Measurements from ENCODE around the gene IL23R.
A peak's percentile ranks its signal among the peaks of the same experiment; 100 is the strongest.

Gene IL23R

GRCh38 chr1:67169932-67170331, 3.7 kb downstream of the IL23R start:
- Mint-ChIP-seq H3K4me3 (peak overlapping the region; percentile 63), H3K27me3 (no peaks in the 10 kb centered on the region), H3K36me3 (ENCODE audit: low read depth) (peaks cover 23% of the 10 kb centered on the region), H3K9me3 (peaks cover 6% of the 10 kb centered on the region), H3K27ac (no peak overlapping the region), H3K4me1 (ENCODE audit: low read depth) (peaks cover 81% of the 10 kb centered on the region)
- no peak for DNase-seq

GRCh38 chr1:67170751-67171573, 4.7 kb downstream of the IL23R start:
- Mint-ChIP-seq H3K27ac (peak overlapping the region; percentile 100), H3K4me1 (ENCODE audit: low read depth) (peaks cover 82% of the 10 kb centered on the region), H3K36me3 (ENCODE audit: low read depth) (peaks cover 28% of the 10 kb centered on the region), H3K9me3 (peaks cover 8% of the 10 kb centered on the region), H3K4me3 (peak overlapping the region; percentile 55), H3K27me3 (no peaks in the 10 kb centered on the region)
- no peak for DNase-seq

GRCh38 chr1:67171574-67171955, 5.3 kb downstream of the IL23R start:
- DNase-seq: peak; percentile 68
- Mint-ChIP-seq H3K4me1 (ENCODE audit: low read depth) (peaks cover 80% of the 10 kb centered on the region), H3K4me3 (peak overlapping the region; percentile 55), H3K27me3 (no peaks in the 10 kb centered on the region), H3K27ac (peak overlapping the region; percentile 100), H3K9me3 (peaks cover 8% of the 10 kb centered on the region), H3K36me3 (ENCODE audit: low read depth) (peaks cover 31% of the 10 kb centered on the region)

- H3K4me1 Mint-ChIP-seq (ENCODE audit: low read depth): peaks cover 81% of the 10 kb centered on the region
- H3K4me3 Mint-ChIP-seq: peak overlapping the region; percentile 55
- no peak for DNase-seq
- peaks cover 33% of the 10 kb centered on the region for H3K36me3 Mint-ChIP-seq (ENCODE audit: low read depth)
- no peaks in the 10 kb centered on the region for H3K27me3 Mint-ChIP-seq
- H3K27ac Mint-ChIP-seq: peak overlapping the region; percentile 100
- peaks cover 10% of the 10 kb centered on the region for H3K9me3 Mint-ChIP-seq
Measured at GRCh38 chr1:67171978-67172377, 5.7 kb downstream of the IL23R start.

GRCh38 chr1:67173988-67174387, 7.7 kb downstream of the IL23R start:
- no peak for DNase-seq
- H3K4me1 Mint-ChIP-seq (ENCODE audit: low read depth): peaks cover 74% of the 10 kb centered on the region
- no peaks in the 10 kb centered on the region for H3K27me3 Mint-ChIP-seq
- no peak overlapping the region for H3K4me3 Mint-ChIP-seq
- H3K36me3 Mint-ChIP-seq (ENCODE audit: low read depth): peaks cover 26% of the 10 kb centered on the region
- peaks cover 10% of the 10 kb centered on the region for H3K9me3 Mint-ChIP-seq
- peak overlapping the region; percentile 99 for H3K27ac Mint-ChIP-seq

- Mint-ChIP-seq H3K9me3 (peaks cover 10% of the 10 kb centered on the region), H3K36me3 (ENCODE audit: low read depth) (peaks cover 19% of the 10 kb centered on the region)
Measured at GRCh38 chr1:67174716-67175284, 8.5 kb downstream of the IL23R start.

GRCh38 chr1:67175530-67176087, 9.4 kb downstream of the IL23R start:
- peak overlapping the region; percentile 99 for H3K27ac Mint-ChIP-seq
- peak overlapping the region; percentile 52 for H3K4me3 Mint-ChIP-seq
- peaks cover 10% of the 10 kb centered on the region for H3K9me3 Mint-ChIP-seq
- no peaks in the 10 kb centered on the region for H3K27me3 Mint-ChIP-seq
- peaks cover 70% of the 10 kb centered on the region for H3K4me1 Mint-ChIP-seq (ENCODE audit: low read depth)
- H3K36me3 Mint-ChIP-seq (ENCODE audit: low read depth): peaks cover 19% of the 10 kb centered on the region
- no peak for DNase-seq

More at GRCh38 chr1:67174716-67175284, 8.5 kb downstream of the IL23R start:
- H3K4me3 Mint-ChIP-seq: peak overlapping the region; percentile 52
- H3K4me1 Mint-ChIP-seq (ENCODE audit: low read depth): peaks cover 75% of the 10 kb centered on the region
- no peak for DNase-seq
- no peaks in the 10 kb centered on the region for H3K27me3 Mint-ChIP-seq
- peak overlapping the region; percentile 99 for H3K27ac Mint-ChIP-seq

GRCh38 chr1:67184838-67185421, 18.7 kb downstream of the IL23R start:
- no peak overlapping the region for H3K4me3 Mint-ChIP-seq
- H3K27ac Mint-ChIP-seq: no peak overlapping the region
- DNase-seq: no peak
- no peaks in the 10 kb centered on the region for H3K27me3 Mint-ChIP-seq
- H3K4me1 Mint-ChIP-seq (ENCODE audit: low read depth): peaks cover 14% of the 10 kb centered on the region
- H3K9me3 Mint-ChIP-seq: peaks cover 2% of the 10 kb centered on the region
- peaks cover 14% of the 10 kb centered on the region for H3K36me3 Mint-ChIP-seq (ENCODE audit: low read depth)

- DNase-seq: no peak
- Mint-ChIP-seq H3K4me3 (no peak overlapping the region), H3K27me3 (no peaks in the 10 kb centered on the region), H3K27ac (no peak overlapping the region), H3K4me1 (ENCODE audit: low read depth) (peaks cover 13% of the 10 kb centered on the region), H3K36me3 (ENCODE audit: low read depth) (peaks cover 14% of the 10 kb centered on the region), H3K9me3 (no peaks in the 10 kb centered on the region)
Measured at GRCh38 chr1:67188137-67188536, 21.9 kb downstream of the IL23R start.

GRCh38 chr1:67189953-67190352, 23.7 kb downstream of the IL23R start:
- H3K27me3 Mint-ChIP-seq: no peaks in the 10 kb centered on the region
- H3K36me3 Mint-ChIP-seq (ENCODE audit: low read depth): peaks cover 10% of the 10 kb centered on the region
- H3K9me3 Mint-ChIP-seq: no peaks in the 10 kb centered on the region
- H3K4me1 Mint-ChIP-seq (ENCODE audit: low read depth): peaks cover 22% of the 10 kb centered on the region
- peak overlapping the region; percentile 32 for H3K4me3 Mint-ChIP-seq
- H3K27ac Mint-ChIP-seq: no peak overlapping the region
- DNase-seq: no peak

- Mint-ChIP-seq H3K36me3 (ENCODE audit: low read depth) (peaks cover 10% of the 10 kb centered on the region), H3K4me1 (ENCODE audit: low read depth) (peaks cover 27% of the 10 kb centered on the region), H3K27ac (no peak overlapping the region), H3K27me3 (no peaks in the 10 kb centered on the region), H3K9me3 (no peaks in the 10 kb centered on the region), H3K4me3 (peak overlapping the region; percentile 32)
- DNase-seq: no peak
Measured at GRCh38 chr1:67190410-67190809, 24.2 kb downstream of the IL23R start.

GRCh38 chr1:67190942-67191341, 24.7 kb downstream of the IL23R start:
- Mint-ChIP-seq H3K27me3 (no peaks in the 10 kb centered on the region), H3K27ac (no peak overlapping the region), H3K4me1 (ENCODE audit: low read depth) (peaks cover 29% of the 10 kb centered on the region), H3K9me3 (no peaks in the 10 kb centered on the region), H3K36me3 (ENCODE audit: low read depth) (peaks cover 8% of the 10 kb centered on the region), H3K4me3 (no peak overlapping the region)
- DNase-seq: no peak

GRCh38 chr1:67191668-67192520, 25.6 kb downstream of the IL23R start:
- no peaks in the 10 kb centered on the region for H3K9me3 Mint-ChIP-seq
- peaks cover 8% of the 10 kb centered on the region for H3K36me3 Mint-ChIP-seq (ENCODE audit: low read depth)
- H3K27me3 Mint-ChIP-seq: no peaks in the 10 kb centered on the region
- no peak for DNase-seq
- no peak overlapping the region for H3K27ac Mint-ChIP-seq
- H3K4me1 Mint-ChIP-seq (ENCODE audit: low read depth): peaks cover 34% of the 10 kb centered on the region
- H3K4me3 Mint-ChIP-seq: no peak overlapping the region

GRCh38 chr1:67192902-67193301, 26.6 kb downstream of the IL23R start:
- Mint-ChIP-seq H3K4me1 (ENCODE audit: low read depth) (peaks cover 38% of the 10 kb centered on the region), H3K27ac (no peak overlapping the region), H3K9me3 (no peaks in the 10 kb centered on the region), H3K27me3 (no peaks in the 10 kb centered on the region), H3K4me3 (no peak overlapping the region), H3K36me3 (ENCODE audit: low read depth) (peaks cover 6% of the 10 kb centered on the region)
- no peak for DNase-seq

All from activated T-cell treated with anti-CD3 and anti-CD28 coated beads, Interleukin-2, amount 50 U/mL, for 24 hours (primary cell).